GM19035 (cell line): ENCODE measurements around the gene RETSAT.
A peak's percentile ranks its signal among the peaks of the same experiment; 100 is the strongest.
"Not testable (repeated sequence)": the region's sequence is repeated elsewhere in the genome, so short reads cannot be mapped to it uniquely, and the experiment has no call there.

Source experiments
- ATAC-seq: cut with Tn5 transposase; IDR thresholded peaks from one replicate; pipeline ENCODE4 v1.9.1; 2021; ENCODE audit not compliant: unreplicated experiment

RETSAT gene

DNA sequence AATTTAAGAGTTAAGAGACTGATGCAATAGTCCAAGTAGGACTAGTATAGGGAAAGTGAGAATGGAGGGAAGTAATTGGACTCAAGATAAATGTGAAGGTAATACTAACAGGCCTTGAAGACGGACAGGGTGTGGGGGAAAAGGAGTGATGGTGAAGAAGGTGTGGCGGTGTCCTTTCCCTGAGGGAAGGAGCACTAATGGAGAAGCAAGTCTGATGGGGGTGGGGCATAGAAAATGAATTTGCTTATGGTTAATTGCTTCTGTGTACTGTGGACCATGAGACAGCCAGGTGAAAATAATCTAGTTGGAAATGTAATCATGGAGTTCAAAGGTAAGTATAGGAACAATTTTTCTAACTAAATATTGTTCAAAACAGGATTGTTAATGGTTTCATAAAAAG is 19.4 kb downstream of the RETSAT start:
- no peak for ATAC-seq

DNA sequence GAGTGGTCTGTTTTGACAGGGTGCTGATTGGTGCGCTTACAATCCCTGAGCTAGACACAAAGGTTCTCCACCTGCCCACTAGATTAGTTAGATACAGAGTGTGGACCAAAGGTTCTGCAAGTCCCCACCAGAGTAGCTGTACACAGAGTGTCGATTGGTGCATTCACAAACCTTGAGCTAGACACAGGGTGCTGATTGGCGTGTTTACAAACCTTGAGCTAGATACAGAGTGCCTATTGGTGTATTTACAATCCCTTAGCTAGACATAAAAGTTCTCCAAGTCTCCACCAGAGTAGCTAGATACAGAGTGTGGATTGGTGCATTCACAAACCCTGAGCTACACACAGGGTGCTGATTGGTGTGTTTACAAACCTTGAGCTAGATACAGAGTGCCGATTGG is 20.5 kb downstream of the RETSAT start:
- not testable (repeated sequence) for ATAC-seq

DNA sequence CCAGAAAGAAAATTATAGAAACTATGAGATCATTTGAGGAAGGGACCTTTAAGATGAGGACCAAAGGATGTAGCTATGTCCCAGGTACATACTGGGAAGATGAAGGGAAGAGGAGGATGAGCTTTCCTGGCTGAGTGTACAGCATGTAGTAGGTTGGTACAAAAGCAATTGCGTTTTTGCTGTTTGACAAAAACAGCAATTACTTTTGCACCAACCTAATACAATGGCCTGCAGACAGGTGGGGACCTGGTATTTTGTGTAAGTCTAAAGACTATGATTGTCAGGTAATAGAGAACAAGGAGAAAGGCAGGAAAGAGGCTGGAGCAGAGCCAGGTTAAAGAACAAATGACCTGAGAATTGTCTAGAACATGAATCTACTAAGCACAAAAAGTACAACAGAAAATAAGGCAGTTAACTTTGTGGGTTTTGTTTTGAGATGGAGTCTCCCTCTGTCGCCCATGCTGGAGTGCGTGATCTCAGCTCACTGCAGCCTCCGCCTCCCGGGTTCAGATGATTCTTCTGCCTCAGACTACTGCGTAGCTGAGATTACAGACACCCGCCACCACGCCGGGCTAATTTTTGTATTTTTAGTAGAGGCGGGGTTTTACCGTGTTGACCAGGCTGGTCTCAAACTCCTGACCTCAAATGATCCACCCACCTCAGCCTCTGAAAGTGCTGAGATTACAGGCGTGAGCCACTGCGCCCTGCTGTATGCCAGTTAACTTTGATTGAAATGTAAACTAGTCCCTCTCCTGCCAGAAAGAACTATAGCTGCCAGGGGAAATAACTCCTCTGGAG is 23.3 kb downstream of the RETSAT start:
- no peak for ATAC-seq

DNA sequence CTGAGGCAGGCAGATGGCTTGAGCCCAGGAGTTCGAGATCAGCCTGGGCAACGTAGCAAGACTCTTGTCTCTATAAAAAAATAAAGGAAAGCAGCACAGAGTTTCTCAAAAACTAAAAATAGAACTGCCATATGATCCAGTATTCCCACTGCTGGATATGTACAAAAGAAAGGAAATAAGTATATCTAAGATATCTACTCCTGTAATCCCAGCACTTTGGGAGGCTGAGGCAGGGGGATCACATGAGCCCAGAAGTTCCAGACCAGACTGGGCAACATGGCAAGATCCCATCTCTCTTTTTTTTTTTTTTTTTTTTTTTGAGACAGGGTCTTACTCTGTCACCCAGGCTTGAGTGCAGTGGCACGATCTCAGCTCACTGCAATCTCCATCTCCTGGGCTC is 24.6 kb downstream of the RETSAT start:
- ATAC-seq: not testable (repeated sequence)

DNA sequence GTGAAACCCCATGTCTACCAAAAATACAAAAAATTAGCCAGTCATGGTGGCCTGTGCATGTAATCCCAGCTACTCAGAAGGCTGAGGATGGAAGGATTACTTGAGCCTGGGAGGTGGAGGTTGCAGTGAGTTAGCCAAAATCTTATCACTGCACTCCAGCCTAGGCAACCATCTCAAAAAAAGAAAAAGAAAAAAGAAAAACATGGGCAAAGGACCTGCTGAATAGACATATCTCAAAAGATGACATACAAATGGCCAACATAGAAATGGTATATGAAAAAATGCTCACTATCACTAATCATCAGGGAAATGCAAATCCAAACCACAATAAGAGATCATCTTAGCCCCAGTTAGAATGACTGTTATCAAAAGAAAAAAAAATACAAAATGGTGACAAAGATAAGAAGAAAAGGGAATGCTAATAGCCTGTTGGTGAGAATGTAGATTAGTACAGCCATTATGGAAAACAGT is 25.1 kb downstream of the RETSAT start:
- ATAC-seq: no peak

DNA sequence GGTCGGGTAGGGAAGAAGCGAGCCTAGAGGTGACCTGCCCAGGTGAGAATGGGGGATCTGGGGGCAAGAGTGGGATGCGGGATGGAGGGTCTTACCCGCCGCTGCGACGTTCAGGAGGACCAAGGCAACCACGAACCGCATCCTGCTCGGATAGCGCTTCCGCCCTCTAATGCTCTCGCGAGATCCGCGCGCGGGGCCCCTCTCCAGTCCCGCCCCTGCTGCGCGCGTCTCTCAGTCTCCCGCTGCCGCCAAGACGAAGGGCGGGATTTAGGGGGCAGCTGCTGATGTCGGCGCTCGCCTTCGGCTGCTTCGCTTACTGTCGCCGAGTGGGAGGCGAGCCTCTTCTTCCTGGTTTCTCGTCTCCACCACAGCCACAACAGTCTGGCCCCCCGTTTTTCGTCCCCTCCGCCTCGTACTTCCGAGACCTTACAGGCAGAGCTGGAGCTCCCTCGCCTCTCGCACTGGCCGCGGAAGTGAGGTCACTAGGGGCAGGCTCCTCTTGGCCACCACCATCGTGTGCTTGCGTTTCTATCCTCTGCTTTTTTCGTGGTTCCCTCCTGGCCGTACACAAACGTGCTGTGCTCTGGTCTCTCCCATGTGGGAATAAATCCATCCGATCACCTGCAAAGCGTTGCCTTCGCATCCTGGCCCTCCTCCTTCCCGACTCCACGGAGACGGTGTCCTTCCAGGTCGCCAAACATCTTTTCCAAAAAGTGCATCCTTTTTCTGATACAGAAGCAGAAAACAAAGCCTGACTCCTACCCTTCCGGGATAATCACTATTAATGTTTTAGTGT is 26.3 kb downstream of the RETSAT start, which contains the start of gene TGOLN2:
TGOLN2 (minus strand) TSS at position 168 of the 796 bp plus-strand sequence; CDS start at position 141, 27 bp downstream.
- peak; percentile 83 for ATAC-seq

DNA sequence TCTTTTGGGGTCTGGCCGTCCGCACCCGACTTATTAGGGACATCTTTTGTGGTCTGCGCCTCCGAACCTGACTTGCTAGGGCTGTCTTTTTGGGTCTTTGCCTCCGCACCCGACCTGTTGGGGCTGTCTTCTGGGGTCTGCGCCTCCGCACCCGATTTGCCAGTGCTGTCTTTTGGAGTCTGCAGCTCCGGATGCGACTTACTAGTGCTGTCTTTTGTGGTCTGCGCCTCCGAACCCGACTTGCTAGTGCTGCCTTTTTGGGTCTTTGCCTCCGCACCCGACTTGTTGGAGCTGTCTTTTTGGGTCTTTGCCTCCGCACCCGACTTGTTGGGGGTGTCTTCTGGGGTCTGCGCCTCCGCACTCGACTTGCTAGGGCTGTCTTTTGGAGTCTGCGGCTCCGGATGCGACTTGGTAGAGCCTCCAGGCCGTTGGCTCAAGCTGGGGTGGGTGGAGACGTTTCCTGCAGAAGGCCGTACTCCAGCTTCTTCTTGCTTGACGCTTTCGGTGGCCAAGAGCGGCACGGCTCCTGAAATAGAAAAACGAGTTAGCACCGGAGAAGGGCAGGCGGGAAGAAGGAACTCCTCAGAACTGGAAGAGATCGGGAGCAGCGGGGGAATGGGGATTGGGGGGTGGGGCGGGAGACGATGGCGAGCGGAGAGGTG is 27.0 kb downstream of the RETSAT start:
- ATAC-seq: peak; percentile 36

DNA sequence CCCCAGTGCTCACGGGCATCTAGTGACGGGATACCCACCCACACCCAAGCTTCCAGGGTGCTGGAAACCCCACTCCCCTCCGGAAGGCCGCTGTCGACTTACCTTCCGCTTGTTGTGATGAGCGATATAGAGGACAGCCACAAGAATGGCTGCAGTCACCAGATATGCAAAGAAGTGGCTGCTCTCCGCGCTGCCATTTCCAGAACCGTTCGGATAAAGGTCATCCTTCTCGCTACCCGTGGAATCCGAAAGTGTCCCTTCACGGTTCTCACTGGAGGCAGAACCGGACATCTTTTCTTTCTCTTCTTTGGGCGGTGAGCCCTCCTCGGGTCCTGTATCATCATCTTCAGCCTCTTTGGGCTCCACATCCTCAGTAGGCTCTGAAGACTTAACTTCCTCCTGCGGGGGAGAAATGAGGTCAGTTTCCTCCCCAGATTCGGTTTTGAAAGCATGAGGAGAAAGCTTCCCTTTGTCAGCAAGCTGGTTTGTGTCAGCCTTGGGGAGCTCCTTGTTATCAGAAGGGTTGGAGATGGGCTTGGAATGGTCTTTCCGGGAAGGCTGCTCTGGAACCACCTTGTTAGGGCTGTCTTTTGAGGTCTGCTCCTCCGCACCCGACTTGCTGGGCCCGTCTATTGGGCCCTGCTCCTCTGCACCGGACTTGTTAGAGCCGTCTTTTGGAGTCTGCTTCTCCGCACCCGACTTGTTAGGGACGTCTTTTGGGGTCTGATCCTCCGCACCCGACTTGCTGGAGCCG is 27.7 kb downstream of the RETSAT start:
- ATAC-seq: peak; percentile 42

DNA sequence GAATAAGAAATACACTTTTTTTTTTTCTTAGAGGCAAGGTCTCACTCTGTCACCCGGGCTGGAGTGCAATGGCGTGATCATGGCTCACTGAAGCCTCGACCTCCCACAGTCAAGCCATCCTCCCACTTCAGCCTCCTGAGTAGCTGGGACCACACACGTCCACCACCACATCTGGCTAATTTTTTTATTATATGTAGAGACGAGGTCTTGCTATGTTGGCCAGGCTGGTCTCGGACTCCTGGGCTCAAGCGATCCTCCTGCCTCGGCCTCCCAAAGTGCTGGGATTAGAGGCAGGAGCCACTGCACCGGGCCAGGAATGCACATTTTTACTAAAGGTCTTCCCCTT is 28.9 kb downstream of the RETSAT start:
- no peak for ATAC-seq

DNA sequence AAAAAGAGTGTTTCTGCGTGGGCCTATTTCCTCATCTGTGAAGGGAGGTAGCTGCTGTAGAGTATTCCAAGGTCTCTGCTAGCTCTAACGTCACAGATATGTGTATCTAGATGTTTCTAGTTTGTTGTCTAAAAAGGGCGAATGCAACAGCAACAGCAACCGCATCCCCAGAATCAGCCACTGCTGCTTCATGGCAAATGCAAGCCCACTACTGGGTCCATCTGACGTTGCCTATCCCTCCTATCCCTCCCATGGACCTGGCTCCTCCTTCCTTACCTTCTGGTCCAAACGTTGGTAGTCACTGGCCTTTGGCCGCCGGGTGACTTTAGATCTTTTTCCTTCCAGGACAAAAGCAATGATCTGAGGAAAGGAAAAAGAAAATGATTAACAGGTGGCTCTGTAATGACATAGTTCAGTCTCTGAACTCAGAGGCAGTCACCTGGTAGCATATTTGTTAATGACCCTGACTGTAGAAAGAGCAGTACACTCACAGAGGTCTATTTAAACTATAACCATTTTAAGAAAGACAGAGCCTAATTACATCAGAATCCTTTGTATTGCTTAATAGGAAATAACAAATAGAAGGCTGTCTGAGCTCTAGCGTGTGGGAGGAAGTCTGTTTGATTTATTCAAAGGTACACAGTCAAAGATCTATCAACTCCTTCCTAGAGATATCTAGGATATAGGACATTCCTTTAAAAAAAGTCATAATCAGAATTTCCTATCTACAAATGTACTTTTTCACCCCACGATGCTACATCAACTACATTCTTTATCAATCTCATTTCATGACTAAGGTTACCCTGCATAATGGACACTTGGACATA is 29.5 kb downstream of the RETSAT start:
- ATAC-seq: no peak

DNA sequence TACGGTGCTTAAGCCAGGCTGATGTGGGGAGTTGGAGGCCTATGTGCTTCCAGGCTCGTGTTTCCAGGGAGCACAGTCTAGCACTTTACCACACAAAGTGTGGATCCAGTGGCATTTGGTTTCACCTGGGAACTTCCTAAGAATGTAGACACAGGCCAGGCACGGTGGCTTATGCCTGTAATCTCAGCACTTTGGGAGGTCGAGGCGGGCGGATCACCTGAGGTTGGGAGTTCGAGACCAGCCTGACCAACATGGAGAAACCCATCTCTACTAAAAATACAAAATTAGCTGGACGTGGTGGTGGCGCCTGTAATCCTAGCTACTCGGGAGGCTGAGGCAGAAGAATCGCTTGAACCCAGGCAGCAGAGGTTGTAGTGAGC is 30.4 kb downstream of the RETSAT start:
- not testable (repeated sequence) for ATAC-seq

DNA sequence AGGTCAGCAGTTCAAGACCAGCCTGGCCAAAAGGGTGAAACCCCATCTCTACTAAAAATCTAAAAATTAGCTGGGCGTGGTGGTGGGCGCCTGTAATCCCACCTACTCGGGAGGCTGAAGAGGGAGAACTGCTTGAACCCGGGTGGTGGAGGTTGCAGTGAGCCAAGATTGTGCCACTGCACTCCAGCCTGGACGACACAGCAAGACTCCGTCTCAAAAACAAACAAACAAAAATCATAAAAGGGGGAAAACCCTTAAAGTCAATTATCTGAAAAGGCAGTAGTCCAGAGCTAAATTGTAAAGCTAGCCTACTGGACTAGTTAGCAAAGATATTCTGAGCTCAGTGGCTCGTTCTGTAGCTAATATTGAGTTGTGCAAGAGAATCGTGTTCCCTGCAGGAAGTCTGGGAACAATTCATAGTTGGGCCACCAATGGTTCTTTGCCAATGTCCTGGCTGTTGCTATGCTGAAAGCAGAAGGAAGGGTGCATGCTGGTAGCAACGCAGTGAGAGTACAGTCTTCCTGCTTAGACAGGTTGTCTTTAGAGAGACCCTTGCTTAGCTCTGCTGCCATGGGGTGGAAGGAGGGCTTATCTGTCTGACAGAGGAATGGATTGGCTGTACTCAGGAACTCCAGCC is 30.9 kb downstream of the RETSAT start:
- no peak for ATAC-seq

DNA sequence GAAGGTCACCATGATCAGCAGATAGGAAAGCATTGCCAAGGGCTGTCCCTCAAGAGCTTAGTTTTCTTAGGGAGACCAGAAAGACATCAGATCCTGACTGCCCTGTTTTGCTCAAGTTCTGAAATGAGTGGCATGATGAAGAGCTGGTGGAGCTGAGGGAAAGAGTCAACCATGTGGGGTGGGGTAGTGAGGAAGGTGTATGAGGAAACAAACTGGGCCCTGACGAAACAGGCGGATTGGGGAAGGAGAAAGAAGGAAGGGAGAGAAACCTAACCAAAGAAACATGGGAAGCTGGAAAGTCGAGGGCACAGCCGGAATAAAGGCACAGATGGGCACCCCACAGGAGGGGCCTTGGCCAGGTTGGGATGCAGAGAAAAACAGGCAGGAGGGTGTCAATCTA is 34.5 kb downstream of the RETSAT start:
- ATAC-seq: no peak

DNA sequence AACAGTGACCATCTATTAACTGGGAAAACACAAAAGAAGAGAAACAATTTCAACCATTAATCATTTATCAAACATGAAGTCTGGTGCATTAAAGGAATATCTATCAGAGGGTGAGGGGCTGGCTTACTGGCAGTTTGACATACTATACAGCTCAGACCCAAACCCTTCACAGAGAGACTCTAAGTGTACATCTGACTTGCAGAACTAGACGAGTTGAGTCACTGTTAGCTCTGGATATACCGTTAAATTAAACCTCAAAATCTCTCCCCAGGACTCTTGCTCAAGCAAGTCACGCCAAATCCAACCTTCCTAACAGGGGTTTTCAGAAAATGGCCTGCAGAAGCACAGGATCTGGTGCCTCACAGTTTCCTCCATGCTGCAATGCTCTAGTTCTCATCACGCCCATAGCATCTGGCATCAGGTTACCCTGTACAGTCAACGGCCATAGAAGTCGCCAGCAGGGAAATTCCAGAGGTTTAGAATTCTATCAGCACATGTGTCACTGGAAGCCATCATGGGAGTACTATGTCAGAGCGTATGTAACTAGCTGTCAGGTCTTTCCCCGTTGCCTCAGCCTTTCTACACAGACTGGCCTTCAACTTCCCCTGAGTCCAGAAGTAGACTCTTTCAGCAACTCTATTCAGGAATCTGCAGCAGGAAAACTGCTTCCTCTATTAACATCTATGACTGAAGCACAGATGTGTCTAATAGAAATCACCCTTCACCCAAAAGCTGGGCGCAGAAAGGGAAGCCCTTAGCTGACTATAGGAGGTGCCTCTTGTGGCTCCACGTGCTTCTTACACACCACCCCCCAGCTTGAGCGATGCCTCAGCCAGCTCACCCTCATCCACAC is 35.9 kb downstream of the RETSAT start:
- ATAC-seq: no peak

DNA sequence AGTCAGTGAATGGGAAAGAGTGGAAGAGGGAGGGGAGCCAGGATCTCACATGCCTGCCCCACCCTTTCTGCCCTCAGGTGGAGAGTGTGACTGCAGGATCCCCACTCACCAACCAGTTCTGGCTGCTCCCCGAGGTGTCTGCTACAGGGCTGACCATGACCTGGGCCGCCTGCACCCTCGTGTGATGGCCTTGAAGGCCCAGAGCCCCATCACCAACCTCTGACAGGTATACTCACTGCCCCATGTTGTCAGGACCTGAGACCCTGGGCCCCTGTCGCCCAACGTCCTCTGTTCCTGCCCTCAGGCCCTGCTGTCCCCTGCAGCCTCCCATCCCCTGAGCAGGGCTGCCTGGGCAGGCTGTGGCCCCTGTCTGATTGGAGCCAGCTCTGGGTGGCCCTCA is 38.4 kb downstream of the RETSAT start:
- ATAC-seq: not testable (repeated sequence)

DNA sequence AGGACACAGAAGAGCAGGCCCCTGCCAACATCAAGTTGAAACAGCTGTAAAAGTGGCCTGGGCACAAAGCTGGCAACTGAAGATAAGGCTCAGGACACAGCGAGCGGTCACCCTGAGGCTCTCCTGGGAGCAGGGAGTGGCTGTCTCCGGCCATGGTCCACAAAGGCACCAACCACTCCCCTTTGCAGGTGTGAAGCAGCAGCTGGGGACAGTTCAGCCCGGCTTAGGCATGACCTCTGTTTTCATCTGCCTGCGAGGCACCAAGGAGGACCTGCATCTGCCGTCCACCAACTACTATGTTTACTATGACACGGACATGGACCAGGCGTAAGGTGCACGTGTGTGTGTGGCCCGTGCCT is 39.5 kb downstream of the RETSAT start:
- no peak for ATAC-seq

DNA sequence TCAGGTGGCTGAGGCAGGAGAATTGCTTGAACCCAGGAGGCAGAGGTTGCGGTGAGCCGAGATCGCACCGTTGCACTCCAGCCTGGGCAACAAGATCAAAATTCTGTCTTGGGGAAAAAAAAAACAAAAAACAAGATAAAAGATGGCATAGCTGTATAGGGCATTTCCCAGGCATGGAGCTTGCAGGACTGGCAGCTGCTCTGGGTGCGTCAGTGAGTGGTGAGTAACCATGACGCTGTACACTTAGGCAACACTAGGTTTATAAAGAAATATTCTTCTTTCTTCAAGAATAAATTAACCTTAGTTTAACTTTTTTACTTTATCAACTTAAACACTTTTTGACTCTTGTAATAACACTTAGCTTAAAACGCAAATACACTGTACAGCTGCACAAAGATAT is 41.9 kb downstream of the RETSAT start:
- ATAC-seq: no peak

DNA sequence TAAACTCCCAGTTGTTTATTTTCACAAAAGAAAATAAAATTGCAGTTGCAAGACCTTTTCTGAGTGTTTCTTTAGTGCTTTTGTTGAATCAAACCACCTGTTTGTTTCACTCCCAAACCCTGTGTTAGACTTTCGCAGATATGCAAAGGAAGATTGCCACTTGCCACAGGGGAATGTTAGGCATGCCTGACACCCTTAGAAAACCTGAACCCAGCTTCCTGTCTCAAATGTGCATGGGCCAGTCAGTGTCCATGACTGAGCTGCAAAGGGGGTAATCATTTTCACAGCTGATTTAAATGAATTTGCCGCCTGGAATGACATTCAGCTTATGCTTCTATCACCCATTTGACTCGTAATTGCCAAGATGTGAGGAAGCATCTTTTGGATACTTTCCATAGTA is 44.0 kb downstream of the RETSAT start:
- no peak for ATAC-seq
